HG03575 (cell line): ENCODE measurements around the gene ACTL7B.
"Not testable (repeated sequence)": the region's sequence is repeated elsewhere in the genome, so short reads cannot be mapped to it uniquely, and the experiment has no call there.

Experiments used
- ATAC-seq: cut with Tn5 transposase; IDR thresholded peaks from one replicate; pipeline ENCODE4 v1.9.1; 2021; ENCODE audit not compliant: unreplicated experiment, insufficient number of reproducible peaks, low FRiP score; ENCODE audit errors: extremely low read depth

The ACTL7B gene, protein sequence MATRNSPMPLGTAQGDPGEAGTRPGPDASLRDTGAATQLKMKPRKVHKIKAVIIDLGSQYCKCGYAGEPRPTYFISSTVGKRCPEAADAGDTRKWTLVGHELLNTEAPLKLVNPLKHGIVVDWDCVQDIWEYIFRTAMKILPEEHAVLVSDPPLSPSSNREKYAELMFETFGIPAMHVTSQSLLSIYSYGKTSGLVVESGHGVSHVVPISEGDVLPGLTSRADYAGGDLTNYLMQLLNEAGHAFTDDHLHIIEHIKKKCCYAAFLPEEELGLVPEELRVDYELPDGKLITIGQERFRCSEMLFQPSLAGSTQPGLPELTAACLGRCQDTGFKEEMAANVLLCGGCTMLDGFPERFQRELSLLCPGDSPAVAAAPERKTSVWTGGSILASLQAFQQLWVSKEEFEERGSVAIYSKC

DNA sequence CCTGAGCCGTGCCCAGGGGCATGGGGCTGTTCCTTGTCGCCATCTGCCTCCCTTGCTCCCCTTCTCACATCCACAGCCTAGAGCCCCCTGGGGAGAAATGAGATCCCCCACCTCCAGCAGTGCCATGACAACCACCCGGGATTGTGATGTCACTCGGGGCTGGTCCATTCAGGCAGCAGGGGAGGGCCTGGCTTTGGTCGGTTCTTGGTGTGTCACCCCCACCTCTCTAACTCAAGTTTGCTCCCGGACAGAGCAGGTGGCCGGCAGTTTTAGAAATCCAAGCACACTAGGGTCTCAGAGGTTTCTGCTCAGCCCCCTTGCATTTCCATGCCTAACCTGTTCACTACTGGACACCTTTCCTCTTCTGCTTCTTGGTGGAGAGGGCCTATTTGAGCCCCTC lies at the start of gene ACTL7B:
ACTL7B (minus strand) TSS at position 99 of the 400 bp plus-strand sequence; CDS start at position 43, 56 bp downstream.
- ATAC-seq = no peak

DNA sequence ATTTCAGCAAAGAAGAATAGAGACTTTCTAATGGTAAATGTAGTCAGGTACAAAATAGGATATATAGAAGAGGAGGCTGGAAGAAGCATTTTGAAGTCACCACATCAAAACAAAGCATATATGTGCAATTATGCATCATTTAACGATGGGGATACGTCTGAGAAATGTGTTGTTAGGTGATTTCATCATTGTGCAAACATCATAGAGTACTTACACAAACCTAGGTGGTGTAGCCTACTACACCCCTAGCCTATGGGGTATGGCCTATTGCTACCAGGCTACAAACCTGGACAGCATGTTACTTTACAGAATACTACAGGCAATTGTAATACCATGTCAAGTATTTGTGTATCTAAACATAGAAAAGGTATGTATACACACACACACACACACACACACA lies 49.7 kb upstream of the ACTL7B start:
- ATAC-seq = no peak

DNA sequence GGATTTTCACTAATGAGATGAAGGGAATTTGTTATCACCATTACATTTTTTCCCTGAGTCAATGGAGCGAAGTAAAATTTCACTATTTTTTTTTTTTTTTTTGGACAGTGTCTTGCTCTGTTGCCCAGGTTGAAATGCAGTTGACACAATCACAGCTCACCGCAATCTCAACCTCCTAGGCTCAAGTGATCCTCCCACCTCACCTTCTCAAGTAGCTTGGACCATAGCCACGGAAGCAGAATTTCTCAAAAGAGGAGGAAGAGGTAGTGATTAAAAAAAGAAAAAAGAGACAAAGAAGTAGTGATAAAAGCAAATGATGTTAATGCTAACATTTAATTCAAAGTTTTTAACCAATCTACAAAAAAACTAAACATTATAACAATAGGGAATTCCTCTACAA lies 48.4 kb upstream of the ACTL7B start:
- ATAC-seq = no peak

DNA sequence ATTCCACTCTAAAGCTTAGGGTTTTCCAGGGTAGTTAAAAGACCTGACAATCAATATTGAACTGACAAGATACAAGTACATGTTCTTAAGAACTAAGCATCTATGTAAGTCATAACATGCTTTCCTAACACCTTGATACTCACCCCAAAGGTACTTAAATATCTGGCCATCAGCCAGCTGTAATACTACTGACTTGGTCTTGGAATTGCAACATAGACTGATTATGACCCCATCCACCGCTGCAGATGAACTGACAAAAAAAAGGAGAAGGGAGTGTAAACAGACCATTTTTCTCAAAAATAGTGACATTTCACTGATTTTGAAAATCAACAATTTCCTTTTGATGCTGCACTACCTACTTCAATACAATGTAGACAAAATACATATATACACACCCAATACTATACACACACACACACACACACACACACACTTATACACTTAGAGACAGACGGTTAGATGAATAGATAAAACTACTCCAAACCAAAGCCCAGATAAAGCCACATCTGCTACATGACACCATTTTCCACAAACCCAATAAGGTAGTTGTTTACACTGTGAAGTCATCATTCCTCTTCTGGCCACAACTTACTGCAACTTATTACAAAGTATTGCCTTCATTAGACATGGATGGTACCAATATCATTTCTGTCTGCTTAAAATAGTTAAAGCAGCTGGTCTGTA lies 47.8 kb upstream of the ACTL7B start:
- no peak for ATAC-seq

DNA sequence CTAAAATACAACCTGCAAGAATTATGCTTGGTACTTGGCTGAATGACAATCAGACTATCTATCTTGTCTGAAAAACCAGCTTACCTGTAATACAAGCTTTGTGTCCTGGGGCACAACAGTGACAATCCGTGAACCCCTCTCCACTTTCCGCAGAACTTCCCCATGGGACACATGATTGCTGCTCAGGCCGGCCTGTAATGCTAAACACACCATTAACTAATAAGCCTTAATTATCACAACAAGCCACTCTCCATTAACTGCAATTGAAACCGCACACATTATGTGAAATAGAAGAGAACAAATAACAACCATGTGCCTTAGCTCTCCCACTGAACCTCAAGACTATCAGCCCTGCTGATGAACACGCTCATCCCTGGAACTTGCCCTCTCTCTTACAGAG lies 44.4 kb upstream of the ACTL7B start:
- no peak for ATAC-seq

DNA sequence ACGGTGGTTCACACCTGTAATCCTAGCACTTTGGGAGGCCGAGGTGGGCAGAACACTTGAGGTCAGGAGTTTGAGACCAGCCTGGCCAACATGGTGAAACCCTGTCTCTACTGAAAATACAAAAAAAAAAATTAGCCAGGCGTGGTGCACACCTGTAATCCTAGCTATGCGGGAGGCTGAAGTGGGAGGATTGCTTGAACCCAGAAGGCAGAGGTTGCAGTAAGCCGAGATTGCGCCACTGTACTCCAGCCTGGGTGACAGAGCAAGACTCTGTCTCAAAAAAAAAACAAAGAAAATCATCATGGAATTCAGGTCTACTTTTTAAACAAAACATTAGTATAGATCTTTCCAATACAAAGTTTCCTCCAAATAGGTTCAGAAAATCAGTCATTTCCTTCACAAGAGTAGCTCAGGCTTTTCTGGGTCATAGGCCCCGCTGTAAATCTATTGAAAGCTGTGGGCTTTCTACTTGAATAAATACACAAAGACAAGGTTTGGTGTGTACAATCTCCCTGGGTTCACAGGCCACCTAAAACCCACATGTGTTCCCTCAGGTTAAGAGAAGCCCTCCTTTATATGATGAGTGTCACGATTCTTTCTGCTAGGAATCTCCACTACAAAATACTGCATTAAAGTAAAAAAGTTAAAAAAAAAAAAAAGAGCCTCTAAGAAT lies 43.4 kb upstream of the ACTL7B start:
- ATAC-seq = not testable (repeated sequence)

DNA sequence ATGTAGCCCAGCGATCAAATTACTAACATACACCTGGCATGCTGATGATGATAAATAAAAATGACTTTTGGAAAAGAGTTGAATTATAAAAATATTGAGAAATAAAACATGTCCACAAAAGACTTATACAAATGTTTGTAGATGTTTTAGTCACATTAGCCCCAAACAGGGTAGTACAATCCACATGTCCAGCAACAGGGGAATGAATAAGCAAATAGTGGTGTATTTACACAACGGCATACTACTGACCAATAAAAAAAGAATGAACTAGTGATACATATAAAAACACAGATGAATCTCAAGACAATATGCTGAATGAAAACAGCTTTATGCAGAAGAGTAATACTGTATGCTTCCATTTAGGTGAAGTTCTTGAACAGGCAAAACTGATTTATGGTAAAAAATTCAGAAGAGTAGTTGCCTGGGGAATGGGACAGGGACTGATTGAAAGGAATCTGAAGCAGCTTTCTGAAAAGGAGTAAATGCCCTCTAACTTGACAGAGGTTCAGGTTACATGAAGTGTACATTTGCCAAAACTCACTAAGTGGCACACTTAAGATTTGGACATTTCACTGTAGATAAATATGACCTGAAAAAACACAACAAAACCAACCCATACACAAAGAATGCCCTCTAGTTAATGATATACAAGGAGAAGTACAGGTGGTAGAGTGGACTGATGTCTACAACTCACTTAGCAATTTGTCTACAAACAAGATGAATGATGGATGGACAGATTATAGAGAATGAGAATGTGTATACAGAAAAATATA lies 41.7 kb upstream of the ACTL7B start:
- ATAC-seq = no peak

DNA sequence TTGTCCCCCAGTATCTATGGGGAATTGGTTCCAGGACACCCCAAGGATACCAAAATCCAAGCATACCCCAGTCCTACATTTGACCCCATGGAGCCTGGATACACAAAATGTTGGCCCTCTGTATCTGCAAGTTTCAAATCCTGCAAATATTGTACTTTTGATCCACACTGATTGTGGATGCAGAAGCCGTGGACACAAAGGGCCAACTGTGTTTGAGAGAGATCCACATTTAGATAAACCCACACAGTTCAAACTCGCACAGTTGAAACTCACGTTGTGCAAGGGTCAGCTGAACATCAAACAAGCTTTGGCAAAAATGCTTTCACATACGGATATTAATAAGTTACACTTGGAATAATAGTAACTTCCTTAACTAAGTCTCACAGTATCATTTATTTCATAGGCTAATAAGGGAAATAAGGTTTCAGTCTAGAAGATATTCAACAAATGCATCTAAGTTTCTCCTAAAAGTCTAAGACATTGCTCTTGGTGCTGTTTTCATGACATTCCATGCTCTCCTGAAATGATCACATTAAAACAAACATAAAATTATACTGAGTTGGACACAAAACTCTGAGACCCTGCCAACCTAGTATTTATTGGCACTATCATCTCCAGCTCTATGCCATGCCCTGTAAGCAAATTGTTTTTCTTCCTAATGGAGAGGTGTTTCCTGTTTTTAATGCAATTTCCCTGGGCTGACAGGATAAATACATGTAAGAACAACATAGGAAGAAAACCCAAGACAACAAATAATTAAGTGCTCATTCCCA lies 38.6 kb upstream of the ACTL7B start:
- ATAC-seq = no peak

DNA sequence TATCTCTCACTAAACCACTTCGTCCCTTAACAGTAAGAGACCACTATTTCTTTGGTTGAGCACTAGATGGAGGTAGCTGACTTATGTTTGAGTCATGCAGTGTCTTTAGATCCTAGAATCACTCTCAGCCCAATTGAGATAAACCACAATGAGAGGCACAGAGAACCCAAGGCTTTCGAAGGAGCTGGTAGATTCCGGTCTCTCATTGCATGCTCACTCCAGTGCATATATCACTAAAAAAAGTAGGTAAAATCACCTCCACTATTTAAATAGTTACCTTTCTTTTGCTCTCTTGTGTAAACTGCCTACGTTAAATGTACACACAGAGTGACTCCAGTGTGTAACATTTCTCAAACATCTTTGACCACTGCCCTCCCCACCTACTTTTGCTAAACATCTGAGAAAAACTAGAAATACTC lies 33.9 kb upstream of the ACTL7B start:
- no peak for ATAC-seq

DNA sequence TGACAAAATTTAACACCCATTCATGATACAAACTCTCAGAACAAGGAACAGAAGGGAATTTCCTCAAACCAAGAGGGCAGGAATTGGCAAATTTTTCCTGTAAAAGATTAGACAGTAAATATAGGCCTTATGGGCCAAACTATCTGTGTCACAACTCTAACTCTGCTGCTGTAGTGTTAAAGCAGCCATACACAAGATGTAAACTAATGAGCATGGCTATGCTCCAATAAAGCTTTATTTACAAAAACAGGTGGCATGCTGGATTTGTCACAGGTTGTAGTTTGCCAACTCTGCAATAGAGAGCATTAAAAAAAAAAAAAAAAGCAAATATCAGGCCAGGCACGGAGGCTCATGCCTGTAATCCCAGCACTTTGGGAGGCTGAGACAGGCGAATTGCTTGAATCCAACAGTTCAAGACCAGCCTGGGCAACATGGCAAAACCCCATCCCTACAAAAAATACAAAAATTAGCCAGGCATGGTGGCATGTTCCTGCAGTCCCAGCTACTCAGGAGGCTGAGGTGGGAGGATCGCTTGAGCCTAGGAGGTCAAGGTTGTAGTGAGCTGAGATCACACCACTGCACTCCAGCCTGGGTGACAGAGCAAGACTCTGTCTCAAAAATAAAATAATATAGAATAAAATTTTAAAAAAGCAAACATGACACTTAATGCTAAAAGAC lies 30.9 kb upstream of the ACTL7B start:
- not testable (repeated sequence) for ATAC-seq

DNA sequence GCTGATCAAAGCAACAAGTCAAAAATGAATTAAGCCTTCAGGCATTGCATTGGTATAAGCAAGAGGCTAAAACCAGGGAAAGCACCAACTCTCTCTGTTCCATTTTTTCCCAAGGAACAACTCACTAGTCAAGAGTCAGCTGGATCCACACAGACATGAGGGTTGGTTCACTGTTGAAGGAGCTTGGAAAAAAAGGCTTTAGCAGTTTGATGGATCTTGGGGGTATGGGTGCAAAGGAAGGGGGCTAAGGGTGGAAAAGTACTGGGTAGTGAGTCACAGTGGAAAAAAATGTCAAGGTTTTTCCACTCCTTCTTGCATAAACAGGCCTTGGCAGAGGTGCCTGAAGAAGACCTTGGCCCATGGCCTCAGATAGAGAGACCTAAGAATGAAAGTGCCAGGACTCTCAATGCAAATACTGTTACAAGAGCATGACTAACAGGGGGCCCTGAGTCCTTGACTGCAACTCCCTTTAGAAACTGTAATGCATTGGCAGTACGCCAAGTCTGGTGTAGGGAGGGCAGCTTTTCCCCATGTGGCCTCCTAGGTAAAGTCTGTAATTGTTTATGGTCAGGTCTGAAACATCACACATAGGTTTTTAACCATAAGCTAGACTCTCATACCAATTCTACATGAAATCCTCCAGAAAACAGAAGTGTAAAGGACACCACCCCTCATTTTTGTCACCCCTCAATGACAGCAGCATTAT lies 30.0 kb upstream of the ACTL7B start:
- ATAC-seq = peak; percentile 97

DNA sequence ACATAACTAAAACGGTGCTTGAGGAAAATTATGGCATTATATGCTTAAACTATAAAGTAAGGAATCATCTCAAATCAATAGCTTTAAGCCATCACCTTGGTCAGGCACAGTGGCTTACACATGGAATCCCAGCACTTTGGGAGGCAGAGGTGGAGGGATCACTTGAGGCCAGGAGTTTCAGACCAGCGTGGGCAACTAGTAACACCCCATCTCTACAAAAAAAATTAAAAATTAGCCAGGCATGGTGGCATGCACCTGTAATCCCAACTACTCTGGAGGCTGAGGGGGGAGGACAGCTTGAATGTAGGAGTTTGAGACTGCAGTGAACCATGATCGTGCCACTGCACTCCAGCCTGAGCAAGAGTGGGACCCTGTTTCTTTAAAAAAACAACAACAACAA lies 28.9 kb upstream of the ACTL7B start:
- ATAC-seq = no peak

DNA sequence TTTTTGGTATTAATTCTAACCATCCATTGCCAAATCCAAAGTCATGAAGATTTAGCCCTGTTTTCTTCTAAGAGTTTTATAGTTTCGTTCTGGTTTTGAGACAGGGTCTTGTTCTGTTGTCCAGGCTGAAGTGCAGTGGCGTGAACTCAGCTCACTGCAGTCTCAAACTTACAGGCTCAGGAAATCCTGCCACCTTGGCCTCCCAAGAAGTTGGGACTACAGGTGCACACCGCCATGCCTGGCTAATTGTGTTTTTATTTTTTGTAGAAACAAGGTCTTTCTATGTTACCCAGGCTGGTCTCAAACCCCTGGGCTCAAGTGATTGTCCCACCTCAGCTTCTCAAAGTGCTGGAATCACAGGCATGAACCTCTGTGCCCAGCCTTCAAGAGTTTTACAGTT lies 27.3 kb upstream of the ACTL7B start:
- ATAC-seq = no peak

DNA sequence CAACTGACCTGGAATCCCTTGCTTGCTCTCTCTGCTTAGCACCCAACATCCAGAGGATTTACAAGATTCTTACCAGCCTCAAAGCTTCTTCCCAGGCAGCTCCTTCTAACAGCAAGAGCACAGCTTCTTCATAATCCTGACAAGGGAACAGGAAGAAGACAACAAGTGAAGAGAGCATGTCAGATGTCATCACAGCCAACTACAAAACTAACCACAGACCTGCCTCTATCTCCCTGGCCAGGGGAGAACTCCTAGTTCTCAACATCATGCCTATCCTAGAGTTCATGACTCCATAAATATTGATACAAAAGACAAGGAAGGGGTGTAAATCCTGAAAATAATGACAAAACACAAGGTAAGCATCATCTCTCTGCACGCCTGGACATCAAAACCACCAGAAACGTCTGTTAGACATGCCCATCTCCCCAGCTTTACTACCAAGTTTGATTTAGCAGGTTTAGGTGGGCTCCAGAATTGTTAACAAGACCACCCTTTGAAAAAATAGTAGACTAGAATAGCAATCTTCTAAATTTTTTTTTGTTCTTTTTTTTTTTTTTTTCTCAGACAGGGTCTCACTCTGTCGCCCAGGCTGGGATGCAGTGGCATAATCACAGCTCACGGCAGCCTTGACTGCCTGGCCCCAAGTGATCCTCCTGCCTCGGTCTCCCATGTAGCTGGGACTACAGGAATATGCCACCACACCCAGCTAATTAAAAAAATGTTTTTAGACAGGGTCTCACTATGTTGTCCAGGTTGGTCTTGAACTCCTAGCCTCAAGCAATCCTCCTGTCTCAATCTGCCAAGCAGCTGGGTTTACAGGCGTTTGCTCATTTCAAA lies 26.5 kb upstream of the ACTL7B start:
- ATAC-seq = no peak

DNA sequence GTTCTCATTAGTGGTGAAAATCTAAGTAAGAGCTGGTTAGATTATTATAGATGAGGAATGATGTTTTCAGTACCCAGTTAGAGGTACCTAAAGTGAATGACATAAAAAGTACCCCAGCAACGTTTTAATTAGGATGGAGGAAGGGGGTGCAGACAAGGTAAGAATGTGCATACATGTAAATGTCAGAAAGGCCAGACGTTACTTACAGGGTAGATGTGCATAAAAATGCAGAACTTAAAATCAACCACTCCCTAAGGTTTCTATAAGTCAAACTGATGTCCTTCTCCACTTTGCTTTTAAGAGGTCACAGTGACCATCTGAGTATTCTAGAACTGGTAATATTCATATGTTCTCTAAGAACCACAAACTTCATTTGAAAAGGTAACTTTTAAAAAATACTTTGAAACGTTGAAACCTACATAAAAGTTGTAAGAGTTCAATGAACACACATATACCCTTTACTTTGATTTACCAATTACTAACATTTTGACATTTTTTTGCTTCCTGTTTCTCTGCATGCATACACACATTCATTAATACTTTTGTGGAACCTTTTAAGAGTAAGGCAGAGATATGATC lies 25.0 kb upstream of the ACTL7B start:
- ATAC-seq = no peak

DNA sequence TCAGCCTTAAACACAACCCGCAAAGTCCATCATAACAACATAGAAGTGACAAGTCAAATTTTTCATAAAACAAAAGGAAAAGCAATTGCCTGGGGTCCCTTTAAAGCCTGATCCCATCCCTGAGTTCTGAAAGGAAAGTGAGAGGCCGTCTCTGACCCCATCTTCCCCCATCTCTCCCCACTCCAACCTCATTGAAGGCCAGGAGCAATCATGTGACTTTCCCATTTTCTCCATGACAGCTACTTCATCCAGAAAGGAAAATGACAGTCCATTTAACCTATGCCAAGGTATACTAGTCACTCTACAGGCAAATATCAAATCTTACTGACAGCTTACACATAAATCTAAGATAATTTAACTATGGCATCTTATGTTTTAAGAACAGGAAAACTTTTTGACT lies 21.7 kb upstream of the ACTL7B start:
- no peak for ATAC-seq
